ENCODE measurements around the gene PRDM8. TPM values are rescaled to one million over a fixed set of nuclear protein-coding genes. Genes with fewer than 3 reads are reported as not detected.

Gene PRDM8
- total and polyA plus RNA-seq, 2 donors, result 1.3 to 1.5 TPM

DNA sequence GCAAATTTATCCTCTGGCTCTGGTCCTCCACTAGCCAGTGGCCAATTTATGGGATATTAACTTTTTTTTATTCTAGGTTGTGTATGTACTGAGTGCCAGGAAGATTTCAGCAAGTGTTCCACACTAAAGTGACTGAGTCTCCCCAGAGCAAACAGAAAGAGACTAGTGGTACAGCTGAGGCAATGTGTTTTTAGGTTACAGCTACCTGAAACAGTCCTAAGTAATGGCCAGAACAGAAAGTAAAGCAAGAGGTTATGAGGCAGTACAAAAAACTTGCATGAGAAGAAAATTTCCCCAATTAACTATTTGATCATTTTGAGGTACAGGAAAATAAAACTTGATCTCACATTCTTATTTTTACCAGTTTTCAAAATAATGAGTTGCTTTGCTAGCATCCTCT, 31.2 kb downstream of the PRDM8 start:
- Histone ChIP-seq H3K36me3 (ENCODE audit: control insufficient read depth in 2 of 2, insufficient read depth in 2 of 2, low read length in 1 of 2) (no peaks in the 10 kb centered on the region), H3K4me3 (ENCODE audit: low read length in 2 of 2) (no peak overlapping the region), H3K4me1 (ENCODE audit: control insufficient read depth in 2 of 2, insufficient read depth in 2 of 2, low read length in 2 of 2) (no peaks in the 10 kb centered on the region), H3K27ac (ENCODE audit: low read depth in 1 of 2, low read length in 1 of 2) (no peak overlapping the region), H3K9me3 (ENCODE audit: control insufficient read depth in 2 of 2, insufficient read depth in 1 of 2, low read length in 1 of 2) (no peaks in the 10 kb centered on the region), H3K27me3 (ENCODE audit: control insufficient read depth in 2 of 2, insufficient read depth in 1 of 2, low read length in 1 of 2) (no peaks in the 10 kb centered on the region)
- DNase-seq (ENCODE audit: low read depth in 6 of 9, low spot score in 9 of 9), result no peak

DNA sequence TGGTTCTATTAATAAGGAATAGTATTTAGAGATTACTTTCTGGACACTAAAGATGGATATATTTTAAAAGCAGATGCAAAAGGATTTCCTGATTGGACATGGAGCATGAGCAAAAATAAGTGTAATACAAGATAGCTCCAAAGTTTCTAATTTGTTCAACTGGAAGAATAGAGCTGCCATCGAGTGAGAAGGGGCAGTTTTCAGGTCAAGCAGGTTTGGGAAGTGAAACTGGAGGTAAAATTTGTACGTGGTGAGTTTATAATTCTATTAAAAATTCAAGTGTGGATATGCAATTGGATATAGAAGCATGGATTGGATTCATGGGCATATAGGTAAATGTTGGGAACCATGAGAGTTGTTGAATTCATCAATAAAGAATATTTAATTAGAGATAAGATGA, 31.8 kb downstream of the PRDM8 start:
- H3K27me3 ChIP-seq (ENCODE audit: control insufficient read depth in 2 of 2, insufficient read depth in 1 of 2, low read length in 1 of 2), result no peaks in the 10 kb centered on the region
- WGBS, result 90% methylated on average over 2 of the region's 2 CpGs
- H3K36me3 ChIP-seq (ENCODE audit: control insufficient read depth in 2 of 2, insufficient read depth in 2 of 2, low read length in 1 of 2), result no peaks in the 10 kb centered on the region
- no peak overlapping the region for H3K27ac ChIP-seq (ENCODE audit: low read depth in 1 of 2, low read length in 1 of 2)
- no peaks in the 10 kb centered on the region for H3K4me1 ChIP-seq (ENCODE audit: control insufficient read depth in 2 of 2, insufficient read depth in 2 of 2, low read length in 2 of 2)
- no peaks in the 10 kb centered on the region for H3K9me3 ChIP-seq (ENCODE audit: control insufficient read depth in 2 of 2, insufficient read depth in 1 of 2, low read length in 1 of 2)
- H3K4me3 ChIP-seq (ENCODE audit: low read length in 2 of 2), result no peak overlapping the region
- no peak for DNase-seq (ENCODE audit: low read depth in 6 of 9, low spot score in 9 of 9)

DNA sequence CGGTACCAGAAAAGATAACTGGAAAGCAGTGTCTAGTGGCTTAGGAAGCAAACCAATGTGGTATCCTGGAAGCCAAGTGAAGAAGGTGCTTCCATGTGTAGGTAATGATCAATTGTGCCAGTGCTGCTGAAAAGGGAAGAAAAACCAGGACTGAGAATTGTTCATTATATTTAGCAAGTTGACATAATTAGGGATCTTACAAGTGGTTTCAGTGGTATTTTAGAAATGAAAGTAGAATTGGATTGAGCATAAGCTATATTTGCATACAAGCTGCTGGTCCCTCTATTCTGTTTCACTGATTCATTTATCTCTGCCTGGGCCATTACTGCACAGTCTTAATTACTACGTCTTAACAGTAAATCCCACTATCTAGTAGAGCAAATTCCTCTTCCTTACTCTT, 32.3 kb downstream of the PRDM8 start:
- no peak overlapping the region for H3K27ac ChIP-seq (ENCODE audit: low read depth in 1 of 2, low read length in 1 of 2)
- H3K9me3 ChIP-seq (ENCODE audit: control insufficient read depth in 2 of 2, insufficient read depth in 1 of 2, low read length in 1 of 2), result no peaks in the 10 kb centered on the region
- 95% methylated on average over 2 of the region's 2 CpGs for WGBS
- no peaks in the 10 kb centered on the region for H3K36me3 ChIP-seq (ENCODE audit: control insufficient read depth in 2 of 2, insufficient read depth in 2 of 2, low read length in 1 of 2)
- H3K4me1 ChIP-seq (ENCODE audit: control insufficient read depth in 2 of 2, insufficient read depth in 2 of 2, low read length in 2 of 2), result no peaks in the 10 kb centered on the region
- no peak for DNase-seq (ENCODE audit: low read depth in 6 of 9, low spot score in 9 of 9)
- no peak overlapping the region for H3K4me3 ChIP-seq (ENCODE audit: low read length in 2 of 2)
- H3K27me3 ChIP-seq (ENCODE audit: control insufficient read depth in 2 of 2, insufficient read depth in 1 of 2, low read length in 1 of 2), result no peaks in the 10 kb centered on the region

DNA sequence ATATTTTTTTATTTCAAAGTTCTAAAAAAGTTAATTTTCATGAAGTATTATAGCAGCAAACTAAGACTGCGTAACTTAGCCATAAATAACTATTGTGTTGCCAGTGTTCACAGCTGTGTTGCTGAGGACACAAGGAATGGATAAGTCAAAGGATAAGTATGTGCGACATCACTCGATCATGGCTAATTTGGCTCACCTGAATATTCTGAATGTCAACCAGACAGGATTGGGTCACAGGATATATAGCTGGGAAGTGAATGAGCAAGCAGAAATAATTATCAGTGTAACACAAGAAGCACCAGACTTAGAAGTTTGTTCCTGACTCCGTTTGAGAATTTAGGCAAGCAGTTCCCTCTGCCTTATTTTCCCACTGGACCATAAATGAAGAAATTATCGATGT, 33.9 kb downstream of the PRDM8 start:
- Histone ChIP-seq H3K9me3 (ENCODE audit: control insufficient read depth in 2 of 2, insufficient read depth in 1 of 2, low read length in 1 of 2) (no peaks in the 10 kb centered on the region), H3K27me3 (ENCODE audit: control insufficient read depth in 2 of 2, insufficient read depth in 1 of 2, low read length in 1 of 2) (no peaks in the 10 kb centered on the region), H3K4me3 (ENCODE audit: low read length in 2 of 2) (no peak overlapping the region), H3K4me1 (ENCODE audit: control insufficient read depth in 2 of 2, insufficient read depth in 2 of 2, low read length in 2 of 2) (no peaks in the 10 kb centered on the region), H3K36me3 (ENCODE audit: control insufficient read depth in 2 of 2, insufficient read depth in 2 of 2, low read length in 1 of 2) (no peaks in the 10 kb centered on the region), H3K27ac (ENCODE audit: low read depth in 1 of 2, low read length in 1 of 2) (no peak overlapping the region)
- 95% methylated on average over 5 of the region's 5 CpGs for WGBS
- no peak for DNase-seq (ENCODE audit: low read depth in 6 of 9, low spot score in 9 of 9)

DNA sequence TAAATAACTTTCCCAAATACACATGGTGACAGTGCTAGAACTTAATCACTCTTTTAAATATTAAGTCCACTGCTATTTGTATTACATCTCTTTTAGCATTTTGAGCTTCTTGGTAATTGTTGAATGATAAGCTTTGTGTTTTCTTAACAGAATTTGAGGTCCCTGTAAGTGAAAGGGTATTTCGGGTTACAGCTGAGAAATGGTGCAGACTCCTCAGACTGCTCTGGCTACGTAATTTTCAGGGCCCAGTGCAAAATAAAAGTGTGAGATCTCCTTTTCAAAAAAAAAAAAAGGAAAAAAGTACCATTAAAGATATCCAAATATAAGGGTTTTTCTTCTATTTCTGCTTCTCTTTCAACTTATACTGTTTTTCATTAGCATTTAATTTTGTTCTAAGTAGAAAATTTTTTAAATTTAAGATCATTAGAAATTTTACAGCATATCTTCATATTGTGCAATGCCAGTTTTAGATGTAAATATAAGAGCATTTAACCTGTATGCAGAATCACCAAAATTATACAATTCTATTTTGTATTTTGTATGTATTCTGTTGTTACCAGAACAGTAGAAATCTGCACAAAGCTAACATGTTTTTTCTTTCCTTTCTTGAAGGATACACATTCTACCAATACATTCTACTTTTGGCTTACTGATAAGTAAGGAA, 35.5 kb downstream of the PRDM8 start:
- H3K27ac ChIP-seq (ENCODE audit: low read depth in 1 of 2, low read length in 1 of 2), result no peak overlapping the region
- H3K4me1 ChIP-seq (ENCODE audit: control insufficient read depth in 2 of 2, insufficient read depth in 2 of 2, low read length in 2 of 2), result no peaks in the 10 kb centered on the region
- no peaks in the 10 kb centered on the region for H3K27me3 ChIP-seq (ENCODE audit: control insufficient read depth in 2 of 2, insufficient read depth in 1 of 2, low read length in 1 of 2)
- no peaks in the 10 kb centered on the region for H3K9me3 ChIP-seq (ENCODE audit: control insufficient read depth in 2 of 2, insufficient read depth in 1 of 2, low read length in 1 of 2)
- DNase-seq (ENCODE audit: low read depth in 6 of 9, low spot score in 9 of 9), result no peak
- no peaks in the 10 kb centered on the region for H3K36me3 ChIP-seq (ENCODE audit: control insufficient read depth in 2 of 2, insufficient read depth in 2 of 2, low read length in 1 of 2)
- 96% methylated on average over 2 of the region's 2 CpGs for WGBS
- H3K4me3 ChIP-seq (ENCODE audit: low read length in 2 of 2), result no peak overlapping the region

DNA sequence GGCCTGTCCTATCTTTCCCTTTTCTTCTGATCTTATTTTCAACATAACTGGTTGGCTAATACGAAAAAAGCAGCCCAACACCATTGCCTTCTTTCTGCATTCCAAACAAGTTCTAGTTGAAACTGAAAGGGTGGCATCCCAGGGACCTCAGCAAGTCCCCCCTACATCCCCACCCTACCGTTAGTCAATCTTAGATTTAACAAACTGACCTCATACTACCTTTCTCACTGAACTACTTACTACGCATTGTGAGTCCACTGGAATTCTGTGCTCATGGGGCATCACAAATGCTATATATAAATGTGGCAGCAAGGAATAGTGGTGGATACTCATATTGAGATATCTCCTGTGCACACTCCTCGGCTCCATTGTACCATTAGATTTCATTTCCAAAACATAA, 36.1 kb downstream of the PRDM8 start:
- WGBS, result 95% methylated on average over 4 of the region's 4 CpGs
- no peaks in the 10 kb centered on the region for H3K27me3 ChIP-seq (ENCODE audit: control insufficient read depth in 2 of 2, insufficient read depth in 1 of 2, low read length in 1 of 2)
- no peaks in the 10 kb centered on the region for H3K4me1 ChIP-seq (ENCODE audit: control insufficient read depth in 2 of 2, insufficient read depth in 2 of 2, low read length in 2 of 2)
- DNase-seq (ENCODE audit: low read depth in 6 of 9, low spot score in 9 of 9), result no peak
- H3K27ac ChIP-seq (ENCODE audit: low read depth in 1 of 2, low read length in 1 of 2), result no peak overlapping the region
- no peak overlapping the region for H3K4me3 ChIP-seq (ENCODE audit: low read length in 2 of 2)
- H3K36me3 ChIP-seq (ENCODE audit: control insufficient read depth in 2 of 2, insufficient read depth in 2 of 2, low read length in 1 of 2), result no peaks in the 10 kb centered on the region
- H3K9me3 ChIP-seq (ENCODE audit: control insufficient read depth in 2 of 2, insufficient read depth in 1 of 2, low read length in 1 of 2), result no peaks in the 10 kb centered on the region

DNA sequence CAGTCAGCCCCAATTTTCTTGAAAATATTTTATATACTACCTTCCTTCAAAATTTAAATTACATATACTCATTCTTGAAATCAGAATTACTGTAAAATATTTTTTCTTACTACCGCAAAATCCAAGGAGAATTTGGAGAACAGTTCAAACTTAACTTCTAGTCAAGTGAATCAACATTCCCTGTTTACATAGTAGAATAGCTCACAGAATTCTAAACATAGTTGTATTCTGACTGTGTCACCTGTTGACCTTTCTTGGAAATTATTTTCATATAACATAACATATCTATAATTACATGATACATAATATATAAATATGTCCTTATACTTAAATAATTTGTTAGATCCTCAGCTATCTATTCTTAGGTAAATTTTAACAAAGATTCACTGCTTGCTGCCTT, 38.1 kb downstream of the PRDM8 start:
- DNase-seq (ENCODE audit: low read depth in 6 of 9, low spot score in 9 of 9), result no peak
- no peak overlapping the region for H3K4me3 ChIP-seq (ENCODE audit: low read length in 2 of 2)
- H3K4me1 ChIP-seq (ENCODE audit: control insufficient read depth in 2 of 2, insufficient read depth in 2 of 2, low read length in 2 of 2), result no peaks in the 10 kb centered on the region
- no peaks in the 10 kb centered on the region for H3K9me3 ChIP-seq (ENCODE audit: control insufficient read depth in 2 of 2, insufficient read depth in 1 of 2, low read length in 1 of 2)
- no peaks in the 10 kb centered on the region for H3K36me3 ChIP-seq (ENCODE audit: control insufficient read depth in 2 of 2, insufficient read depth in 2 of 2, low read length in 1 of 2)
- WGBS, result 100% methylated on average over 1 of the region's 1 CpG
- no peak overlapping the region for H3K27ac ChIP-seq (ENCODE audit: low read depth in 1 of 2, low read length in 1 of 2)
- H3K27me3 ChIP-seq (ENCODE audit: control insufficient read depth in 2 of 2, insufficient read depth in 1 of 2, low read length in 1 of 2), result no peaks in the 10 kb centered on the region

DNA sequence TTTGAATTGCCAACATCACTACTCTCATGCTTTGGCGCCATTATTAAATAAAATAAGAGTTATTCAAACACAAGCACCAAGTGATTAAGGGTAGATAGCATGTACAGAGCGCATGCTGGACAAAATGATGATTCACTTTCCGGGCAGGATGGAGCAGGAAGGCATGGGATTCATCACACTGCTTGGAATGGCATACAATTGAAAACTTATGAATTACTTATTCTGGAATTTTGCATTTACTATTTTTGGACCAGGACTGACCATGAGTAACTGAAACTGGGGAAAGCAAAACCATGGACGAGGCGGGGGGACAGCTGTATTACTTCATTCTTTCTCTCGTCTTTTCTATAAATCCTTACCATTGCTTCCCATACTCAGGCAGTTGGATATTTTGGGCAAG, 40.7 kb downstream of the PRDM8 start:
- Histone ChIP-seq H3K4me1 (ENCODE audit: control insufficient read depth in 2 of 2, insufficient read depth in 2 of 2, low read length in 2 of 2) (no peaks in the 10 kb centered on the region), H3K36me3 (ENCODE audit: control insufficient read depth in 2 of 2, insufficient read depth in 2 of 2, low read length in 1 of 2) (no peaks in the 10 kb centered on the region), H3K4me3 (ENCODE audit: low read length in 2 of 2) (no peak overlapping the region), H3K27ac (ENCODE audit: low read depth in 1 of 2, low read length in 1 of 2) (no peak overlapping the region), H3K9me3 (ENCODE audit: control insufficient read depth in 2 of 2, insufficient read depth in 1 of 2, low read length in 1 of 2) (no peaks in the 10 kb centered on the region), H3K27me3 (ENCODE audit: control insufficient read depth in 2 of 2, insufficient read depth in 1 of 2, low read length in 1 of 2) (no peaks in the 10 kb centered on the region)
- WGBS, result 96% methylated on average over 6 of the region's 6 CpGs
- DNase-seq (ENCODE audit: low read depth in 6 of 9, low spot score in 9 of 9), result no peak

DNA sequence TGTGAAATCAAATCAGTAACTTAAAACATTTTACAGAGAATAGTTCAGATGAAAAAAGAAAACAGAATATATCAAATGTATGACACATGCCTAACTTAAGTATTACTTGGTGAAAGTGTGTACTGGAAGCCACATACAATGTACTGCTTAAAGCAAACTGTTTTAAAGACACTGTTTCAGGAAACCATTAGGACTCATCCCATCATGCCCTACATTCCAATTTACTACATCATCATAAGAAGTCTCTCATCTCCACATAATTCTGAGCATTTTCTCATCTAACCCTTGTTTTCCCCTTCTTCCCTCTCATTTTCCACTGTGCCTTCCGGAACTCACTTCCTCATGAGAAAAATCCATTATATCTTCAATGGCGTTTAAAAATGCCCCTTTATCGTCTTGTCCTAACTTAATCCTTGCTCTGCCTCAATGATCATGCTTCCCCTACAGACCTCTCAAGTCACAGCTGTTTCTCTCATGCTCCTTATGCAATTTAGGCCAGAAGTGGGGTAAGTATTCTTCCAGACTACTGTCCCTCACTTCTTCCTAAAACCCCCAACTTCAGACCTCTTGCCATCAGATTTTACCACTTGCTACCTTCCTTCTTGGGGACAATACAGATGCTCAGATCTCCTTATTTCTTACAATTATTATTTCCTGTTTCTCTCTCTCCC, 42.3 kb downstream of the PRDM8 start:
- H3K36me3 ChIP-seq (ENCODE audit: control insufficient read depth in 2 of 2, insufficient read depth in 2 of 2, low read length in 1 of 2), result no peaks in the 10 kb centered on the region
- WGBS, result 98% methylated on average over 3 of the region's 3 CpGs
- no peak overlapping the region for H3K4me3 ChIP-seq (ENCODE audit: low read length in 2 of 2)
- no peaks in the 10 kb centered on the region for H3K4me1 ChIP-seq (ENCODE audit: control insufficient read depth in 2 of 2, insufficient read depth in 2 of 2, low read length in 2 of 2)
- H3K27ac ChIP-seq (ENCODE audit: low read depth in 1 of 2, low read length in 1 of 2), result no peak overlapping the region
- H3K9me3 ChIP-seq (ENCODE audit: control insufficient read depth in 2 of 2, insufficient read depth in 1 of 2, low read length in 1 of 2), result peaks cover 0 to 5% of the 10 kb centered on the region in 2 donors
- no peak for DNase-seq (ENCODE audit: low read depth in 6 of 9, low spot score in 9 of 9)
- H3K27me3 ChIP-seq (ENCODE audit: control insufficient read depth in 2 of 2, insufficient read depth in 1 of 2, low read length in 1 of 2), result no peaks in the 10 kb centered on the region
